ENCODE data around the gene STRIP1. TPM values are rescaled to one million over a fixed set of nuclear protein-coding genes. Genes with fewer than 3 reads are reported as not detected.
A peak's percentile ranks its signal among the peaks of the same experiment; 100 is the strongest.

Gene STRIP1
- total and polyA plus RNA-seq, 12 donors: 22.3 to 47.9 (median 30.2) TPM

DNA sequence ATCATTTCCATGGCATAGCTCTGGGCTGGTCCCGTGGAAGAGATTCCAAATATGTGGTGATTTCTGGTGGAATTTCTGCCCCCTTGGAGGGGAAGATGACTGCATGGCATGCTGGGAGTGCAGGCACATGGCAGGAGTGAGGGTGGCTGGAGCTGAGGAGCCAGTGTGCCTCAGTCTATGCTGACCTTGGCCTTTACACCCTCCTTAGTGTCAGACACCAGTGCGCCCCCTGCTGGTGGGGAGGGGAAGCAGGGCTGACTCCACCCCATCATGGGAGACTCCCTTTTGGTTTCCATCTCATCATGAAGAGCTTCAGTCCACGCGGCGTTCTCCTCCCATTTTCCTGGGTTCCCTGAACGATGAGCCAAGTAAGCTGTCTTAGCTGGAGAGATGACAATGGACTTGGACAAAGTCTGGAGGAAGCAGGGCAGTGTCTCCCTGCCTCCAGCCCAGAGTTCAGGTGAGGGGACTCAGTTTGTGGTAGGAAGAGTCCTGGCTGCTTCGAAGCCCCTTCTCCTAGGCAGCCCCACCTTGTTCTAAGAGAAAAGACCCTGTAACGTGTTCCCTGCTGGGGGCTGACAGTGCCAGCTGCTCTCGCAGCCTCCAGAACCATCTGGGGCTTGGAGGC, 25.7 kb downstream of the STRIP1 start:
- H3K9me3 ChIP-seq (replicated peaks in 1 of 3): no peaks in the 10 kb centered on the region
- intact Hi-C loops (cut with DNase I): no loop called here
- no peak overlapping the region for H3K27ac ChIP-seq
- peaks cover 0 to 21% of the 10 kb centered on the region in 2 donors for H3K36me3 ChIP-seq (replicated peaks in 1 of 2)
- no peaks in the 10 kb centered on the region for H3K27me3 ChIP-seq
- no peak overlapping the region for H3K4me3 ChIP-seq
- peak in 4 of 7 donors; percentile 17 to 67 (median 44) for DNase-seq
- no peak for TF ChIP-seq POLR2A (IDR thresholded peaks at IDR 0.05)
- TF ChIP-seq, protein P1, sequence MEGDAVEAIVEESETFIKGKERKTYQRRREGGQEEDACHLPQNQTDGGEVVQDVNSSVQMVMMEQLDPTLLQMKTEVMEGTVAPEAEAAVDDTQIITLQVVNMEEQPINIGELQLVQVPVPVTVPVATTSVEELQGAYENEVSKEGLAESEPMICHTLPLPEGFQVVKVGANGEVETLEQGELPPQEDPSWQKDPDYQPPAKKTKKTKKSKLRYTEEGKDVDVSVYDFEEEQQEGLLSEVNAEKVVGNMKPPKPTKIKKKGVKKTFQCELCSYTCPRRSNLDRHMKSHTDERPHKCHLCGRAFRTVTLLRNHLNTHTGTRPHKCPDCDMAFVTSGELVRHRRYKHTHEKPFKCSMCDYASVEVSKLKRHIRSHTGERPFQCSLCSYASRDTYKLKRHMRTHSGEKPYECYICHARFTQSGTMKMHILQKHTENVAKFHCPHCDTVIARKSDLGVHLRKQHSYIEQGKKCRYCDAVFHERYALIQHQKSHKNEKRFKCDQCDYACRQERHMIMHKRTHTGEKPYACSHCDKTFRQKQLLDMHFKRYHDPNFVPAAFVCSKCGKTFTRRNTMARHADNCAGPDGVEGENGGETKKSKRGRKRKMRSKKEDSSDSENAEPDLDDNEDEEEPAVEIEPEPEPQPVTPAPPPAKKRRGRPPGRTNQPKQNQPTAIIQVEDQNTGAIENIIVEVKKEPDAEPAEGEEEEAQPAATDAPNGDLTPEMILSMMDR (IDR thresholded peaks at IDR 0.05): peak; percentile 14 to 54 (median 45)
- 88 to 94% (median 89%) methylated on average over 6 to 9 of the region's 9 CpGs for WGBS, 4 donors
- peaks cover 5 to 30% of the 10 kb centered on the region in 2 donors for H3K4me1 ChIP-seq (replicated peaks in 1 of 2)

DNA sequence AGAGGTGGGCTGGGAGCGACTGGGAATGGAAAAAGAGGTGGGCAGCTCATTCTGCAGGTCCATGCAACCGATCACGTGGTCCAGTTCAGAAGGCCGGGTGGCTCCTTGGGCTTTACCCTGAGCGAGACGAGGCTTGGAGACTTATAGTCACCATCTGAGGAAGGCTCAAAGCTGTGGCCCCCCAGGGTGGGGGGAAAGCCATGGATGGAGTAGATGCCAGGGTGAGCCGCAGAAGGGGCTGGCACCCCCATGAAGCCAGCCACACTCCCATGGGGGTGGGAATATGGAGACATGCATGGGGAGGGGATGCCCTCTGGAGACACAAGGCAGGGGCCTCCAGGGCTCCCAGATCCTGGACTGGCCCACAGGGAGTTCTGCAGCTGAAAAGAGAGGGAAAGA, 26.2 kb downstream of the STRIP1 start:
- peaks cover 0 to 16% of the 10 kb centered on the region in 2 donors for H3K36me3 ChIP-seq (replicated peaks in 1 of 2)
- 97 to 98% (median 97%) methylated on average over 7 of the region's 7 CpGs for WGBS, 4 donors
- intact Hi-C loops (cut with DNase I): no loop called here
- no peak overlapping the region for H3K27ac ChIP-seq
- H3K4me1 ChIP-seq (replicated peaks in 1 of 2): peaks cover 5 to 29% of the 10 kb centered on the region in 2 donors
- no peaks in the 10 kb centered on the region for H3K27me3 ChIP-seq
- no peaks in the 10 kb centered on the region for H3K9me3 ChIP-seq (replicated peaks in 1 of 3)
- TF ChIP-seq, protein P1 (IDR thresholded peaks at IDR 0.05): no peak
- TF ChIP-seq POLR2A (IDR thresholded peaks at IDR 0.05): no peak
- no peak overlapping the region for H3K4me3 ChIP-seq
- no peak for DNase-seq

DNA sequence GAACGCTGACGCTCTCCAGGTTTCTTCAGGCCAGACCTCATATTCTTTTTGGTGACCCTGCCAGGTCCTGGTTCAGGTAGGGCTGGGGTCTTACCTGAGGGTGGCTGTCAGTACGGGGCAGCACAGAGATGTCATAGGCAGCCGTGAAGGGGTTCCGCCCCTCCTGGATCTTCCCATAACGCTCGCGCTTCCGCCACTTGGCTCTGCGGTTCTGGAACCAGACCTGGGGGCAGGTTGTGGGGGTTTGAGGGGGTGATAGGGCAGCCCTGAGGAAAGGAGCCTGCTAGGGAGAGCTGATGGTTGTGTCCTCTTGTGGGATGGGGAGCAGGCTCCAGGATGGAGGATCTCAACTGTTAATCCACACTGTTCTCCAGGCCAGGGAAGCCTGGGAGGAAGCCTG, 26.9 kb downstream of the STRIP1 start:
- TF ChIP-seq, protein P1 (IDR thresholded peaks at IDR 0.05): no peak
- no peak for TF ChIP-seq POLR2A (IDR thresholded peaks at IDR 0.05)
- WGBS, 4 donors: 96 to 98% (median 97%) methylated on average over 10 of the region's 10 CpGs
- intact Hi-C loops (cut with DNase I): no loop called here
- Histone ChIP-seq H3K36me3 (replicated peaks in 1 of 2) (peaks cover 0 to 9% of the 10 kb centered on the region in 2 donors), H3K9me3 (replicated peaks in 1 of 3) (no peaks in the 10 kb centered on the region), H3K4me1 (replicated peaks in 1 of 2) (peaks cover 2 to 23% of the 10 kb centered on the region in 2 donors), H3K27me3 (no peaks in the 10 kb centered on the region), H3K27ac (no peak overlapping the region), H3K4me3 (no peak overlapping the region)
- no peak for DNase-seq

DNA sequence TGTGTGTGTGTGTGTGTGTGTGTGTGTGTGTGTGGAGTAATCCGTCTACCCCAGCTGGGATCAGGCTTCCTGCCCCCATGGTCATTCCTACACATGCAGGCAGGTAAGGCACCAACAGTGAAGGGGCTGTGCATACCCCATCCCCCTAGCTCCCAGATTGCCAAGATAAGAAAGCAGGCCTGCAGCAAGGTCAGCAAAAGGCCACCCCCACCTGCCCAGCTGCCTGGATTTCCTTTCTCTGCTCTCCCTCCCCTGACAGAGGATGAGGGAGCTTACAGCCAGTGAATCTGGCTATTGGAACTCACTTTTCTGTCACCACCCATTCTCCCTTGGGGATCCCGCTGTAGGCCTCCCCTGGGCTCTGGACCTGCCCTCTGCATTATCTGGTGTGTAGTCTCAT, 28.2 kb downstream of the STRIP1 start:
- Histone ChIP-seq H3K27me3 (peaks cover 7% of the 10 kb centered on the region), H3K9me3 (replicated peaks in 1 of 3) (no peaks in the 10 kb centered on the region), H3K4me3 (no peak overlapping the region), H3K27ac (no peak overlapping the region), H3K36me3 (replicated peaks in 1 of 2) (no peaks in the 10 kb centered on the region), H3K4me1 (replicated peaks in 1 of 2) (peaks cover 0 to 10% of the 10 kb centered on the region in 2 donors)
- intact Hi-C loops (cut with DNase I): no loop called here
- 64 to 77% (median 72%) methylated on average over 2 of the region's 2 CpGs for WGBS, 4 donors
- DNase-seq: no peak
- TF ChIP-seq, protein P1 (IDR thresholded peaks at IDR 0.05): no peak
- no peak for TF ChIP-seq POLR2A (IDR thresholded peaks at IDR 0.05)
